ENCODE measurements around the gene EPC1. TPM values are rescaled to one million over a fixed set of nuclear protein-coding genes. Genes with fewer than 3 reads are reported as not detected.

The EPC1 gene
- total and polyA plus RNA-seq, 9 of the 15 experiments (the other 6 are each of a cell fraction or from before 2014, with no cell fraction given), result 7.0 to 43.6 (median 16.1) TPM

GRCh38 chr10:32256613-32257437, 90.1 kb downstream of the EPC1 start (continued):
- TF ChIP-seq ZNF609 (CRISPR knock-in tag; IDR thresholded peaks at IDR 0.05; ENCODE audit: borderline replicate concordance) (no peak), PHB (CRISPR knock-in tag; IDR thresholded peaks at IDR 0.05) (no peak), NFYB (IDR thresholded peaks at IDR 0.05; ENCODE audit: extremely low read depth, insufficient read length) (no peak), NCOR1 (IDR thresholded peaks at IDR 0.05) (no peak), PHF8 (IDR thresholded peaks at IDR 0.05; ENCODE audit: borderline replicate concordance, low read length) (no peak), XRCC5 (IDR thresholded peaks at IDR 0.05; ENCODE audit: low read depth, low read length) (peak; percentile 57; the same call in 1 of the 2 replicates), SRSF3 (IDR thresholded peaks at IDR 0.05; ENCODE audit: insufficient read depth, low read length) (no peak), SRSF7 (optimal IDR thresholded peaks at IDR 0.05; ENCODE audit: low read depth, low read length) (no peak), ASH1L (IDR thresholded peaks at IDR 0.05; ENCODE audit: borderline replicate concordance, low read depth, partially characterized antibody) (no peak), DLX4 (CRISPR knock-in tag; IDR thresholded peaks at IDR 0.05) (no peak), EP300 (IDR thresholded peaks at IDR 0.05; ENCODE audit: low read length) (no peak), FOXA1 (IDR thresholded peaks at IDR 0.05; ENCODE audit: borderline replicate concordance) (no peak), PYGO2 (tag; IDR thresholded peaks at IDR 0.05) (no peak), ZFP36 (IDR thresholded peaks at IDR 0.05; ENCODE audit: low read depth, low read length, partially characterized antibody) (no peak), CTCF (IDR thresholded peaks at IDR 0.05 in 2 of 3, conservative IDR thresholded peaks at IDR 0.05 in 1 of 3; ENCODE audit: insufficient read depth in 2 of 3, low read depth in 1 of 3, low read length in 3 of 3) (peak; percentile 83 to 94 (median 89)), RAD21 (CRISPR knock-in tag; conservative IDR thresholded peaks at IDR 0.05 in 1 of 2, IDR thresholded peaks at IDR 0.05 in 1 of 2) (peak; percentile 66 to 82), FUS (optimal IDR thresholded peaks at IDR 0.05; ENCODE audit: low read depth, low read length) (no peak), ZNF124 (CRISPR knock-in tag; IDR thresholded peaks at IDR 0.05) (no peak)
- TF ChIP-seq, protein P1, sequence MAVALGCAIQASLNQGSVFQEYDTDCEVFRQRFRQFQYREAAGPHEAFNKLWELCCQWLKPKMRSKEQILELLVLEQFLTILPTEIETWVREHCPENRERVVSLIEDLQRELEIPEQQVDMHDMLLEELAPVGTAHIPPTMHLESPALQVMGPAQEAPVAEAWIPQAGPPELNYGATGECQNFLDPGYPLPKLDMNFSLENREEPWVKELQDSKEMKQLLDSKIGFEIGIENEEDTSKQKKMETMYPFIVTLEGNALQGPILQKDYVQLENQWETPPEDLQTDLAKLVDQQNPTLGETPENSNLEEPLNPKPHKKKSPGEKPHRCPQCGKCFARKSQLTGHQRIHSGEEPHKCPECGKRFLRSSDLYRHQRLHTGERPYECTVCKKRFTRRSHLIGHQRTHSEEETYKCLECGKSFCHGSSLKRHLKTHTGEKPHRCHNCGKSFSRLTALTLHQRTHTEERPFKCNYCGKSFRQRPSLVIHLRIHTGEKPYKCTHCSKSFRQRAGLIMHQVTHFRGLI (CRISPR knock-in tag; IDR thresholded peaks at IDR 0.05), result no peak

All from K562 (cell line).